Kasumi-1 (cell line): ENCODE results near the gene DAZAP2.
A peak's percentile ranks its signal among the peaks of the same experiment; 100 is the strongest.
"Not testable (repeated sequence)": the region's sequence is repeated elsewhere in the genome, so short reads cannot be mapped to it uniquely, and the experiment has no call there.

Experiments used
- DNase-seq, 2 experiments: peaks; one replicate each; lab custom pipeline; 2025; lab: John Stamatoyannopoulos, UW

DAZAP2 gene

DNA sequence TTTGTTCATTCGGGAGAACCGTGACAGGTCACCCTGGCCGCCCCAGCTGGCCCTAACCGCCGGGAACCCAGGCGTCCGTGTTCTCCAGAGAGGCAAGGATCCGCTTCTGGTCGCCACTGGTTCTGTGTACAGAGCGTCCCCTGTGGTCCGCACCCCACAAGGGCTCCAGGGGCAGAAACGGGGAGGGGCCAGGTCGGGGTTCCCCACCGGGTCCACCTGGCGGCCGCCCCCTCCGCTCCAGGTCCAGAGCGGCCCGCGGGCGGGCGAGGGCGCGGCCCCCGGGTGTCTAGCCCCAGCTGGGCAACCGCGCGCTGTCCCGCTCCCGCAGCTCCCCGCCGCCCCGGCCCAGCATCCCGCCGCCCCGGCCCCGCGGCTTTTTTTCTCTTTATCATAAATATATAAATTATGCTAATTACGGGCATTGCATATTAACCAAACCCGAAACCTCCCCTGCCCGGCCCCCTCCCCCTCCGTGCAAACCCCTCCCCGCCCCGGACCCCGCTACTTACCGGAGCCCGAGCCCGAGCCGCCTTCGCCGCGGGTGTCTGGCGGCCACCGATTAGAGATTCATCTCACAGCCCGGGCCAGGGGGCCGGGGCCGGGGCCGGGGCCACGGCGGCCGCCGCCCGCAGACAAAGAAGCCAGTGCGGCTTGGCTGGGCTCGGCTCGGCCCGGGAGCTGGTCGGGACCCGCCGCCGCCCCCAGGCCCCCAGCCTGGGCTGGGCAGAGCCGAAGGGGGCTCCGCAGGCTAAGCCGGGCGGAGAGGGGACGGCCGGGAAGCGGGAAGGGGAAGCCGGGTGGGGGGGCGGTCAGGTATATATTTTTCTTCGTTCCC, 21.3 kb upstream of the DAZAP2 start:
- peak; percentile 10 to 23 for DNase-seq

- peak; percentile 47 to 60 for DNase-seq
Observed at GRCh38 chr12:51217968-51218606, 20.5 kb upstream of the DAZAP2 start, which contains the start of gene POU6F1. TSS of gene POU6F1 (minus strand) at chr12:51218062. CDS start at chr12:51206836, 11,226 bp downstream.

DNA sequence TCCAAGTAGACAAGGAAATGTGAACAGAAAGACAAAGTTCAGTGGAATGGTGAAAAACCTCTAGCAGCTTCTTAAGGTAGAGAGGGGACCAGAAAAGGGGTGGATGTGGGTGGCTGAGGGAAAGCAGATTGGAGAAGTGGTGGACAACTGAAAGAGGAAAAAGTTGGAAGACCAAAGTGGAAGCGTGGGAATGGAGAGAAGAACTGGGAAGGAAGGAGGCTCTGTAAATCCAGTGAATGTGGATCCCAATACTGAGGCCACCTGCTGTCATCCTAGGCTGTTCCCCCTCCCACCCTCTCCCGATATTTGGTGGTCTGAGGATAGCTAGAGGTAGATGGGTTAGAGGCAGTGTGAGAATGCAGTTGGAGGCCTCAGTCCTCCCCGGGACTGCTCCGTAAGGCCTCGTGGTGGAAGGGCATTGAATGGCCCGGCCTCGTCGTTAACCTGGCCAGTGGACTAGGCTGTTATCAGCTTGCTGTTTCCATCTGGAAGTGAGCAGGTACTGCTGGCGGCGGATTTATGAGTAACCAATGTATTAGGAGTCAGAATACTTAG, 19.9 kb upstream of the DAZAP2 start:
- peak in 1 of 2 experiments; percentile 48 for DNase-seq

DNA sequence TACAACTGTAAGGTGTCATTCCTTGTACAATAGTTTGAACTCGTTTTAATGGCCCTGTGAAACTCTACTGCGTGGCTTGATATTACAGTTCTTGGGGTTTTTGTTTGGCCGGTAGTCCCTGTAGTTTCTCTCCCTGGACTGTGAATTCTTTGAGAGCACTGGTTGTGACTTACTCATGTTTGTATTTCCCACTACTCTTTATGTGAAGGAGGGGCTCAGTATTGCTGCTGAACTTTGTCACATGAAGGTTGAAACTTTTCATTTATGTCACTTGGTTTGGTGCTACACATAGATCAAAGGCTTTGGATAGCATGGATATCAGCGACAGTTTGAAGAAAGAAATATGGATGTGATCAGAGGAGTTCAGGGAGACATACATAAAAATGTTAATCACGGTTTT, 19.3 kb upstream of the DAZAP2 start:
- DNase-seq: no peak

DNA sequence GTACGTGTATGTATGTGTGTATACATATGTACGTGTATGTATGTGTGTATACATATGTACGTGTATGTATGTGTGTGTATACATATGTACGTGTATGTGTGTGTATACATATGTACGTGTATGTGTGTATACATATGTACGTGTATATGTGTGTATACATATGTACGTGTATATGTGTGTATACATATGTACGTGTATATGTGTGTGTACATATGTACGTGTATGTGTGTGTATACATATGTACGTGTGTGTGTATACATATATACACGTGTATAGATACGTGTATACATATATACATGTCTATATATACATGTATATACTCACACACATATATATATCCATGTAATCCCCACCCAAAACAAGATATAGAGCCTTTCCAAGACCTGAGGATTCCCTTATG, 18.8 kb upstream of the DAZAP2 start:
- DNase-seq: not testable (repeated sequence)

GRCh38 chr12:51222461-51222860, 16.2 kb upstream of the DAZAP2 start:
- DNase-seq: no peak

GRCh38 chr12:51224625-51225024, 14.0 kb upstream of the DAZAP2 start:
- DNase-seq: no peak

DNA sequence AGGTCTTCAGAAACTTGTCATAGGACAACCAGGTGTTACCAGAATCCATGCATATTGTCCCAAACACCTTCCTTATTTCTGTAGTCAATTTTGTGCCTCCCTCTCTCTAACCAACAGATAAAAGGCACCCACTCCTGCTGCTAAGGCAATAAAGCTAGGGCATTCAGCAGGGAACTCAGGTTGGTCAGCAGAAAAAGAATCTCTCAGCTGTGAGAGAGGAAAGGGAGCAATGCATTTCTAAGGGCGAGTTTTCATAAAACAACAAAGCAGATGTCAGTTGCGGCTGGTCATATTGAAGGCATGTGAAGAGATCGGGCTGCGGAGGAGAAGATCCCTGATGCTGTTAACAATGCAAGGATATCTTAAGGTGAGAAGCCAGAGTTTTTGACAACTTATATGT, 13.4 kb upstream of the DAZAP2 start:
- no peak for DNase-seq

GRCh38 chr12:51225771-51226170, 12.9 kb upstream of the DAZAP2 start:
- no peak for DNase-seq

- not testable (repeated sequence) for DNase-seq
Observed at GRCh38 chr12:51227112-51227511, 11.5 kb upstream of the DAZAP2 start.

DNA sequence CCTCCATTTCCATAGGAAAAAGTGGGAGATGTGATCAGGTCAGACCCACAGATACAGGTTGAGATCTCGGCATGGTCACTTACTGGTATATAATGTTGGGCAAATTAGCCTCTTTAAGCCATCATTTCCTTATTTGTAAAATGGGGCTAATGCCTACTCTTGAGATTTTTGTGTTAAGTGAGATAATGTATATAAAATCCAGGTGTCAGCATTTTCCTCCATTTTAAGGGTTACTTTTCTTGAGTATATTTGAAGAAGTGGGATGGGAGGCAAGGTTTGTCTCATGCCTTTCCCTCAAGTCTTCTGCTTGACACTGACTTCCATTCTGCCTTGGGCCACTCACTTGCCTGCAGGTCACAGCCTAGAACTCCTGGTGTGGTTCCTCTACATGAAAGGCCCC, 10.7 kb upstream of the DAZAP2 start:
- DNase-seq: no peak

GRCh38 chr12:51229116-51229809, 9.4 kb upstream of the DAZAP2 start:
- DNase-seq: no peak

DNA sequence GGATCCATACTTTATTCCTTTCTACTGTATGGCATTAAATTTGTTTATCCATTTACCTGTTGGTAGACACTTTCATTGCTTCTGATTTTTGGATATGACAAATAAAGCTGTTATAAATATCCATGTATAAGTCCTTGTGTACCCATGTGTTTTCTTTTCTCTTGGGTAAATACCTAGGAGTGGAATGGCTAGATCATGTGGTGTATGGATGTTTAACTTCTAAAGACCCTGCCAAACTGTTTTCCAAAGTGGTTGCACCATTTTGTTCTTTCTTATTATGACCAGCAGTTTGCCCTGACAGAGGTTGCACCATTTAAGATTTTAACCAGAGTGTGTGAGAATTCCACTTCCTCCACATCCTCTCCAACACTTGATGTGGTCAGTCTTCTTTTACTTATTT, 6.0 kb upstream of the DAZAP2 start:
- DNase-seq: no peak

DNA sequence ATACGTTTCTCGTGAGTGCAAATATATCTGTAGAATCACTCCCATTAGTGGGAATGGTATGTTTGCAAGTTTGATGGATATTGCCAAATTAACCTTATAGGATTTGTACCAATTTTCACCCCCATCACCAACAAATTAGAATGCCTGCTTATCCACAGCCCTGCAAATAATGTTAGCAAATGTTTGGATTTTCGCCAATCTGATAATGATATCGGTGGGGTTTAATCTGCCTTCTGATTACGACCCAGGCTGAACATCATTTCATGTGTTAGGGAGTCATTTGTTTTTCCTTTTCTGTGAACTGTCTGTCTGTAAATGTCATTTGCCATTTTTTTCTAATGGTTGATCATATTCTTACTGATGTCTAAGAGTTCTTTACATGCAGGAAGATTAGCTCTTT, 4.1 kb upstream of the DAZAP2 start:
- no peak for DNase-seq

- DNase-seq: no peak
Observed at GRCh38 chr12:51238037-51238509, 553 bp upstream of the DAZAP2 start.

- DNase-seq: no peak
Observed at GRCh38 chr12:51240971-51241370, 2.3 kb downstream of the DAZAP2 start.

DNA sequence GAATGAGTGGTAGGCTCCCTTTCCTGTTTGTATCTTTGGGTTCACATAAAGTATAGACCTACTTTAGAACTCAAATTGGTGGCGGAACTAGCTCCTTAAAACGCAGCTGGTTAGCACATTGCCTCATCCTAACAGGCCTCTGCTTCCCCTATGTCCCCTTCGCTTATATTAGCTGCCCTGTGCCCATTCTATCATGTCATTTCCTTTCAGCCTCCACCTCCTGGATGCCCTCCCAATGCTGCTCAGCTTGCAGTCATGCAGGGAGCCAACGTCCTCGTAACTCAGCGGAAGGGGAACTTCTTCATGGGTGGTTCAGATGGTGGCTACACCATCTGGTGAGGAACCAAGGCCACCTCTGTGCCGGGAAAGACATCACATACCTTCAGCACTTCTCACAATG, 3.5 kb downstream of the DAZAP2 start:
- peak; percentile 51 to 55 for DNase-seq

DNA sequence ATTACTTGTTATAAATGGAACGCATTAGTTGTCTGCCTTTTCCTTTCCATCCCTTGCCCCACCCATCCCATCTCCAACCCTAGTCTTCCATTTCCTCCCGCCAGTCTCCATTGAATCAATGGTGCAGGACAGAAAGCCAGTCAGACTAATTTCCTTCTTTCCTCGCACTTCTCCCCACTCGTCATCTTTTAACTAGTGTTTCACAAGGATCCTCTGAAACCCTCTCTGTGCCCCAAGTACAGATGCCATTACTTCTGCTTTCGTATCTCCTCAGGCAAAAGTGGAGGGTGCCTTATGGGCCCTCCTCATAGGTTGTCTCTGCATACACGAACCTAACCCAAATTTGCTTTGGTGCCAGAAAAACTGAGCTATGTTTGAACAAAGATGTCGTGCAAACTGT, 4.2 kb downstream of the DAZAP2 start:
- peak; percentile 54 to 67 for DNase-seq

DNA sequence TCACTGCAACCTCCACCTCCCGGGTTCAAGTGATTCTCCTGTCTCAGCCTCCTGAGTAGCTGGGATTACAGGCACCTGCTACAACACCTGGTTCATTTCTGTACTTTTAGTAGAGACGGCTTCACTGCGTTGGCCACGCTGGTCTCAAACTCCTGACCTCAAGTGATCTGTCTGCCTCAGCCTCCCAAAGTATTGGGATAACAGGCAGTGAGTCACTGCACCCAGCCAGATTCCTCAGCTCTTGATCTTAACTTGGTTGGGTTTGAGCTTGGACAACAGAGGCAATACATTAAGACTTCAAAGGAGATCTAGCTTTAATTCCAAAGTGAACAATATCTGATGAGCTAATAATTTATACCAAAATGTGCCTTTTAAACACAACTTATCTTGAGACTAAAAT, 5.6 kb downstream of the DAZAP2 start:
- DNase-seq: no peak

DNA sequence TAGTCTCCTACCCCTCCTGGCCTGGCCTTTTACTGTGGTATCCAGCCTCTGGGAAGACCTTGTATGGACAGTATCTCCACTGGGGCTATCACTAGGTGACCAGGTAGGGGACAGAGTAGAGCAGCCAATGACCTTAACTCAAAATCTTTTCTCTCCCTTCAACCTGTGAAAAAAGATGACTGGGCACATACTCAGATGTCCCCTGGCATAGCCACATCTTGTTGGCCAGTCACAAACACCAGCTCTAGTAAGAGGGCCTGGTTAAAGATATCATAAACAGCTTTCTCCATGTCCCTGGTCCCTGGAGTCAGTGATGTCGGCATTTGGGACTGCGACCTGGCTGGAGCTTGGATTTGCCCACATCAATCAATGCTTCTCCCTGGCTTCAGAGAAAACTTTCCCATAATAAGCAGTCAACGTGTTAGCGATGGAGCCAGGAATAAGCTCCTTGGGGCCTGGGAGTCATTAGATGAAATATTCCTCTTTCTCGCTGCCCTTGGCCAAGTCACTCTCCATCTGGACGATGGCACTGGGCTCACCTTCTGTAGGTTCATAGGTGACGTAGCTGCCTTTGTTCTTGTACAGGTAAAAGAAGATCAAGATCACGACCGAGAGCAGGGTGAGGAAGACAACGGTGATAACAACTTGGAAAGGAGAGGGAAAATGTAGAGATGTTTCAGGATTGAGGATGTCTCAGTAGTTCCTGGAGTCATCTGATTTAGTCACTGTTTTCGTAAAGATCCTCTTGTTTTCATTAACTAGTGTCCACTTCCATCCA, 7.0 kb downstream of the DAZAP2 start:
- DNase-seq: no peak

DNA sequence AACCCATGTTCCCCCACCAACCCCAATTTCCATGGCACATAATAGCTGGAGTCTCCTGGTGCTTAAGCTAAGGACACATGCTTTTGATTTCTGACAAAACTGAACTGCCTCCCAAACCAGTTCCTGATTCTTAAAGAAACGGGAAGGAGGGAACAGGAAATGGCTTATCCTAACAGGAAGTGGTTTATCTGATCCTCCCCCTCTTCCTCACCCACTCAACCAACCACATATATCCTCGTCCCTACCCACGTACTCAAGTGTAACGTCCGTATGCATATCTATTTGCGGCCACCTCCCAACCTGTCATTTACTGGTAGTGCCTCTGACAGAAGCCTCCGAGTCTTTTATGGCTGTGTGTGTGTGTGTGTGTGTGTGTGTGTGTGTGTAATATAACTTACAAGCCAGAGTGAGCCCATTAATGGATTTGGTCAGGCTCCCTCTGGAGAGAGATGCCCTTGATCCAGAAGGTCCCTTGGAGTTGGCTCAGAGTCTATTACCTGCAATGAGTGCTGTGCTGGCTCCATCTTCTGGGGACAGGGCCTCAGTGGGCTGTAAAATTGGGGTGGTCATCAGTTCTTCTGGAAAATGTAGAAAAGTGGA, 7.7 kb downstream of the DAZAP2 start:
- peak; percentile 94 for DNase-seq
